Activated T-helper 17 cell treated with anti-CD3 and anti-CD28 coated beads, Interleukin-2, amount 50 U/mL, for 72 hours (primary cell): Measurements from ENCODE around the gene DNAJC10. TPM values are rescaled to one million over a fixed set of nuclear protein-coding genes. Genes with fewer than 3 reads are reported as not detected.

Experiments used
- ATAC-seq: fragments of 150-1000 bp; cut with Tn5 transposase; replicated peaks from 2 replicates; pipeline ENCODE4 v1.10.0; 2021; ENCODE audit warnings: mild to moderate bottlenecking, moderate library complexity
- H3K27ac Mint-ChIP-seq: one replicate; pipeline ENCODE4 v1.8.0; 2022; ENCODE audit warnings: mixed read lengths
- H3K27me3 Mint-ChIP-seq: one replicate; pipeline ENCODE4 v1.8.0; 2022; ENCODE audit warnings: mixed read lengths
- H3K36me3 Mint-ChIP-seq: one replicate; pipeline ENCODE4 v1.8.0; 2022; ENCODE audit warnings: low read depth, mild to moderate bottlenecking, mixed read lengths
- H3K4me1 Mint-ChIP-seq: one replicate; pipeline ENCODE4 v1.8.0; 2022; ENCODE audit warnings: mixed read lengths
- H3K4me3 Mint-ChIP-seq: one replicate; pipeline ENCODE4 v1.8.0; 2022; ENCODE audit warnings: mild to moderate bottlenecking, mixed read lengths
- H3K9me3 Mint-ChIP-seq: one replicate; pipeline ENCODE4 v1.8.0; 2022; ENCODE audit warnings: mixed read lengths
- total RNA-seq, 2 donors: library from RNA; stranded (reverse); gene quantifications; one replicate each; pipeline ENCODE4 v1.2.3, GENCODE V29; 2022

DNAJC10 gene
- total RNA-seq, 2 donors from 2014 or later, result 27.4 to 54.0 TPM

DNA sequence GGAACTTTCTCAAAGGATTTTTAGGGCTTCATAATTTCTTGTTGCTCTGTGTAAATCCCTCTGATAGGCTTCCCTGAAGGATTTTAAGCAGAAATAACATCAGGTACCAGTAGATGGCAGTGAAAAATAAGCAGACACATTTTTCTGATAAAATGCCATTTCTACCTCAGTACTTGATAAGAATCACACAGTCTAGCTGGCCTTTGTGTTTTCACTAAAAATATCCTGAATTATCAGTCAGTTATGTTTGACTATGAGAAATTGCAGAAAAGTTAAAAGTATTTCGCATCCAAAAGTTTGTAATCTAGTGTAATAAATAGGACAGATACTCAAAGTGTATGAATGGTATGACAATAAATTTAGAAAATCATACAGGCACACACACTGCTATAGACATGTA is 68.7 kb downstream of the DNAJC10 start:
- ATAC-seq, result no peak
- no peaks in the 10 kb centered on the region for H3K27me3 Mint-ChIP-seq
- H3K9me3 Mint-ChIP-seq, result no peaks in the 10 kb centered on the region
- H3K4me1 Mint-ChIP-seq, result no peaks in the 10 kb centered on the region
- no peak overlapping the region for H3K4me3 Mint-ChIP-seq
- peaks cover 18% of the 10 kb centered on the region for H3K36me3 Mint-ChIP-seq
- H3K27ac Mint-ChIP-seq, result no peak overlapping the region

- Mint-ChIP-seq H3K9me3 (no peaks in the 10 kb centered on the region), H3K4me3 (no peak overlapping the region), H3K27ac (no peak overlapping the region), H3K36me3 (no peaks in the 10 kb centered on the region), H3K27me3 (peaks cover 11% of the 10 kb centered on the region), H3K4me1 (no peaks in the 10 kb centered on the region)
- no peak for ATAC-seq
Observed at GRCh38 chr2:182792441-182792840, 76.4 kb downstream of the DNAJC10 start.

- Mint-ChIP-seq H3K4me3 (no peak overlapping the region), H3K27me3 (peaks cover 32% of the 10 kb centered on the region), H3K9me3 (no peaks in the 10 kb centered on the region), H3K4me1 (no peaks in the 10 kb centered on the region), H3K36me3 (no peaks in the 10 kb centered on the region), H3K27ac (no peak overlapping the region)
- ATAC-seq, result no peak
Observed at GRCh38 chr2:182798736-182799135, 82.7 kb downstream of the DNAJC10 start.

DNA sequence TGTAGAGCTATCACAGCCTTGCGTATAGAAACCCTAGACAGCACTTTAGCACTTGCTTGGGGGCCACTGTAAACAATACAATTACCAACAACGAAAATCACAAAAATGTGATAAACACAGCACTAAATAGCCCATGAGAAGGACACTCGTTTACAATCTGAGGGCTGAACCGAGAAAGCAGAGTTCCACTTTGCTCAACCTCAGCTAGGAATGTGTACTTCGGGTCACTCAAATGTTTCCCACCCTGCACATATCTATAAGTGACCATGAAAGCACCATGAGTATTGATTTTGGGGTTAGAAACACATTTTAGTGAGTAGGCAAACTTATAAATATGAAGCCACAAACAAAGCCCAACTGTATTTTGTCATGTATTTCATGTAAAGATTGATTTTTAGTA is 88.1 kb downstream of the DNAJC10 start:
- H3K27ac Mint-ChIP-seq, result no peak overlapping the region

DNA sequence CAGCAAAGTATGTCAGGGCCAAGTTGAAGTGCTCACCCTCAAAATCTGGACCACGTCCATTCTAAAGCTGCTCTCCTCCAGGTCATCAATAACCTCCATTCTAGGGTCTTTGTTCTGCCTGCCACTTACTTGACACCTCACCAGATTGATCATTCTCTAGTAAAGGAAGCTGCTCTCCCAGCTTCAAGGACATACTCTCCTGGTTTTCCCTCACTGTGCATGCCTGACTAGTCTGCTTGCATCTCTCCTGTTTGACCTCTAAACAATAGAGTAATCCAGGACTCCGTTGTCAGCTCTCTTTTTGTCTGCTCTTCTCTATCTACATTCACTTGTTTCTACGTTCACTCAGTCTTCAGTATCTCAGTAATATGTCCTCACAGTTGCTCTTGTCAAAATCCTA is 91.3 kb downstream of the DNAJC10 start:
- Mint-ChIP-seq H3K27ac (no peak overlapping the region), H3K36me3 (no peaks in the 10 kb centered on the region), H3K27me3 (peaks cover 9% of the 10 kb centered on the region), H3K4me3 (no peak overlapping the region), H3K9me3 (no peaks in the 10 kb centered on the region), H3K4me1 (no peaks in the 10 kb centered on the region)
- no peak for ATAC-seq

More for the DNA sequence above, 88.1 kb downstream of the DNAJC10 start:
- no peak overlapping the region for H3K4me3 Mint-ChIP-seq
- H3K36me3 Mint-ChIP-seq, result no peaks in the 10 kb centered on the region
- no peak for ATAC-seq
- H3K9me3 Mint-ChIP-seq, result no peaks in the 10 kb centered on the region
- H3K4me1 Mint-ChIP-seq, result no peaks in the 10 kb centered on the region
- peaks cover 27% of the 10 kb centered on the region for H3K27me3 Mint-ChIP-seq

- ATAC-seq, result no peak
- Mint-ChIP-seq H3K4me3 (no peak overlapping the region), H3K4me1 (no peaks in the 10 kb centered on the region), H3K27ac (no peak overlapping the region), H3K9me3 (no peaks in the 10 kb centered on the region), H3K36me3 (no peaks in the 10 kb centered on the region), H3K27me3 (peaks cover 16% of the 10 kb centered on the region)
Observed at GRCh38 chr2:182810087-182810486, 94.0 kb downstream of the DNAJC10 start.

GRCh38 chr2:182814380-182814779 is 98.3 kb downstream of the DNAJC10 start:
- Mint-ChIP-seq H3K4me3 (no peak overlapping the region), H3K27me3 (peaks cover 19% of the 10 kb centered on the region), H3K9me3 (no peaks in the 10 kb centered on the region), H3K36me3 (no peaks in the 10 kb centered on the region), H3K27ac (no peak overlapping the region), H3K4me1 (no peaks in the 10 kb centered on the region)
- no peak for ATAC-seq

DNA sequence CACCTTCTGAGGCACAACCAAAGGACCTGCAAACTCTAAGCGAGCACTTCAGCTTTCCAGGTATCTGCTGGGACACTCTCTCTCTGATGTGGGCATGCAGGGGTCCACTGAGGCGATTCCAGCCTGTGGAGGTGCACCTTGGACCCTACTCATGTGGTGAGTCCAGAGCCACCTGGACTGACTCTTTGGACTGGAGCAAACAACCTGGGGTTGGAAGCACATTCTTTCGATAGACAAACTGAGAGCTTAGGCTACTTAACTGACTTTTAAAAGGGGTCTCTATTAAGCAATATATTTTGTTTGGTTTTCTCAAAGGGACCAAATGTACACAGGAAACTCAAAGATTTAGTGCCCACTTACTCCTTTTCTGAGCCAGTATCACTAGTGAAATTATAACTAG is 98.7 kb downstream of the DNAJC10 start:
- Mint-ChIP-seq H3K9me3 (no peaks in the 10 kb centered on the region), H3K4me3 (no peak overlapping the region), H3K4me1 (no peaks in the 10 kb centered on the region), H3K36me3 (no peaks in the 10 kb centered on the region), H3K27ac (no peak overlapping the region), H3K27me3 (peaks cover 19% of the 10 kb centered on the region)
- ATAC-seq, result no peak

- H3K4me3 Mint-ChIP-seq, result no peak overlapping the region
- H3K9me3 Mint-ChIP-seq, result no peaks in the 10 kb centered on the region
- peaks cover 19% of the 10 kb centered on the region for H3K27me3 Mint-ChIP-seq
- H3K27ac Mint-ChIP-seq, result no peak overlapping the region
- no peaks in the 10 kb centered on the region for H3K4me1 Mint-ChIP-seq
- ATAC-seq, result no peak
- no peaks in the 10 kb centered on the region for H3K36me3 Mint-ChIP-seq
Observed at GRCh38 chr2:182816866-182817265, 100.8 kb downstream of the DNAJC10 start.

DNA sequence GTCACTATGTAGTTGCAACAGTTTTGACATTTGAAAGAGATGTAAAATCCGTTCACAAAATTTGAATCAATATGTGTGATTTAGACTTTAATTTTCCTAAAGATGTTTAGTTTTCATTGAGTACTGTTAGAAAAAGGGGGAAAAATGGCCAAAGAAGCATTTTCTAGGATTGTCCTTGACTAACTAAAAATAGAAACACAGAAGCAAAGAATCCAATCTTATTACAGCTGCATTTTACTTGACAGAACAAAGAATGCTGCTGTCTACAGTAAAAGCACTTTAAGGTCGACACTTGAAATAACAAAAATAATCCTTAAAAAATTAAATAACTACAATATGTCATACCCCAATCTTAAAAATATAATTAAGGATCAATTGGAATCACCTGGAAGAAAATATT is 101.5 kb downstream of the DNAJC10 start:
- ATAC-seq, result no peak
- Mint-ChIP-seq H3K9me3 (no peaks in the 10 kb centered on the region), H3K36me3 (no peaks in the 10 kb centered on the region), H3K4me3 (no peak overlapping the region), H3K4me1 (no peaks in the 10 kb centered on the region), H3K27ac (no peak overlapping the region), H3K27me3 (peaks cover 14% of the 10 kb centered on the region)

DNA sequence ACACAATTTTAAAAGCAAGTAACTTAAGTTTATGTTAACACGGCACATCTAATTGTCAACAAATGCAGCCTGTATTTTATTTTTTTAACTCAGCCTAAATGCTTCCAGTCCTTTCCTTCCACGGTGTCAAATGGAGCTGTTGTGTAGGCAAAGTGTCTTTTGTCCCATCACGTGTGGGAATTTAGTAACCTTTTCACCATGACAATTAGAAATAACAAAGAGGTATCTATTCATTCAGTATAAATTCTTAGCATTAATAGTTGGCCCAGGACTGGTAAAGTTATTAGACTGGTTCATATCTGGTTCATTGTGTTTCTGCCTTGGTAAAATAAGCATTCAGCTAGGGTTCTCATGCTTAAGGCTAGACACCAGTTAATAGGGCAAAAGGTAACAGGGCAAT is 102.4 kb downstream of the DNAJC10 start:
- ATAC-seq, result no peak
- Mint-ChIP-seq H3K4me3 (no peak overlapping the region), H3K36me3 (no peaks in the 10 kb centered on the region), H3K27me3 (peaks cover 15% of the 10 kb centered on the region), H3K9me3 (no peaks in the 10 kb centered on the region), H3K27ac (no peak overlapping the region), H3K4me1 (no peaks in the 10 kb centered on the region)

GRCh38 chr2:182818925-182819324 is 102.9 kb downstream of the DNAJC10 start:
- H3K4me3 Mint-ChIP-seq, result no peak overlapping the region
- no peaks in the 10 kb centered on the region for H3K4me1 Mint-ChIP-seq
- no peak for ATAC-seq
- peaks cover 17% of the 10 kb centered on the region for H3K27me3 Mint-ChIP-seq
- H3K36me3 Mint-ChIP-seq, result no peaks in the 10 kb centered on the region
- no peak overlapping the region for H3K27ac Mint-ChIP-seq
- H3K9me3 Mint-ChIP-seq, result no peaks in the 10 kb centered on the region

DNA sequence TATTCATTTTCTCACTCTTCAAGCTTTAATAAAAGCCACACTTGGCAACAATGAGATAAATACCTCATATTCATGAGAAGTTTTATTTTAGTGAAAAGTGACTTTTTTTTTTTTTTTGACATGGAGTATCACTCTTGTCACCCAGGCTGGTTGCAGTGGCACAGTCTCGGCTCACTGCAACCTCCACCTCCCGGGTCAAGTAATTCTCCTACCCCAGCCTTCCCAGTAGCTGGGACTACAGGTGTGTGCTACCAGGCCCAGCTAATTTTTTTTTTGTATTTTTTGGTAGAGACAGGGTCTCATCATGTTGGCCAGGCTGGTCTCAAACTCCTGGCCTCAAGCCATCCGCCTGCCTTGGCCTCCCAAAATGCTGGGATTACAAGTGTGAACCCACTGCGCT is 103.4 kb downstream of the DNAJC10 start:
- Mint-ChIP-seq H3K4me1 (no peaks in the 10 kb centered on the region), H3K4me3 (no peak overlapping the region), H3K27ac (no peak overlapping the region), H3K36me3 (no peaks in the 10 kb centered on the region), H3K9me3 (no peaks in the 10 kb centered on the region), H3K27me3 (peaks cover 19% of the 10 kb centered on the region)
- ATAC-seq, result no peak

DNA sequence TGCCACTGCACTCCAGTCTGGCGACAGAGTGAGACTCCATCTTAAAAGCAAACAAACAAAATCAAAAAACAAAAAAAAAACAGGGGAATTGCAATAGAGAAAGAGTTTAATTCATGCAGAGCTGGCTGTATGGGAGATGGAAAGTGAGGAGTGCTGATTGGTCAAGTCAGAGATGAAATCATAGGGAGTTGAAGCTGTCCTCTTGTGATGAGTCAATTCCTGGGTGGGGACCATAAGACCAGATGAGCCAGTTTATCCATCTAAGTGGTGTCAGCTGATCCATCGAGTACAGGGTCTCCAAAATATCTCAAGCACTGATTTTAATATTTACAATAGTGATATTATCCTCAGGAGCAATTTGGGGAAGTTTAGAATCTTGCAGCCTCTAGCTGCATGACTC is 105.1 kb downstream of the DNAJC10 start:
- no peaks in the 10 kb centered on the region for H3K36me3 Mint-ChIP-seq
- ATAC-seq, result no peak
- H3K9me3 Mint-ChIP-seq, result no peaks in the 10 kb centered on the region
- H3K27me3 Mint-ChIP-seq, result peaks cover 14% of the 10 kb centered on the region
- no peak overlapping the region for H3K27ac Mint-ChIP-seq
- no peak overlapping the region for H3K4me3 Mint-ChIP-seq
- H3K4me1 Mint-ChIP-seq, result no peaks in the 10 kb centered on the region

- H3K27ac Mint-ChIP-seq, result no peak overlapping the region
- H3K36me3 Mint-ChIP-seq, result no peaks in the 10 kb centered on the region
- H3K9me3 Mint-ChIP-seq, result no peaks in the 10 kb centered on the region
- H3K4me1 Mint-ChIP-seq, result no peaks in the 10 kb centered on the region
- no peak for ATAC-seq
- H3K27me3 Mint-ChIP-seq, result peaks cover 10% of the 10 kb centered on the region
- no peak overlapping the region for H3K4me3 Mint-ChIP-seq
Observed at GRCh38 chr2:182822733-182823132, 106.7 kb downstream of the DNAJC10 start.

- ATAC-seq, result no peak
Observed at GRCh38 chr2:182824056-182824766, 108.2 kb downstream of the DNAJC10 start.

More at GRCh38 chr2:182824056-182824766, 108.2 kb downstream of the DNAJC10 start:
- Mint-ChIP-seq H3K4me3 (no peak overlapping the region), H3K27ac (no peak overlapping the region), H3K9me3 (no peaks in the 10 kb centered on the region), H3K4me1 (no peaks in the 10 kb centered on the region), H3K27me3 (peaks cover 10% of the 10 kb centered on the region), H3K36me3 (no peaks in the 10 kb centered on the region)
